GM21825 (cell line): ENCODE results near the gene PTPRC.

Source experiments
- ATAC-seq: cut with Tn5 transposase; IDR thresholded peaks from one replicate; pipeline ENCODE4 v1.9.1; 2021; ENCODE audit warnings: mild to moderate bottlenecking, moderate library complexity; ENCODE audit not compliant: unreplicated experiment

Gene PTPRC

GRCh38 chr1:198700016-198700392, 61.2 kb downstream of the PTPRC start:
- ATAC-seq = no peak

GRCh38 chr1:198700396-198700795, 61.6 kb downstream of the PTPRC start:
- ATAC-seq = no peak

GRCh38 chr1:198701250-198701649, 62.4 kb downstream of the PTPRC start:
- no peak for ATAC-seq

GRCh38 chr1:198701766-198702539, 63.1 kb downstream of the PTPRC start:
- ATAC-seq = no peak

- no peak for ATAC-seq
These were observed 70.1 kb downstream of the PTPRC start for GRCh38 chr1:198708761-198709525.

GRCh38 chr1:198711837-198712236, 73.0 kb downstream of the PTPRC start:
- no peak for ATAC-seq

- no peak for ATAC-seq
These were observed 74.2 kb downstream of the PTPRC start for GRCh38 chr1:198713081-198713480.

- ATAC-seq = no peak
These were observed 75.4 kb downstream of the PTPRC start for GRCh38 chr1:198714271-198714670.

GRCh38 chr1:198716051-198716450, 77.2 kb downstream of the PTPRC start:
- no peak for ATAC-seq

GRCh38 chr1:198717510-198717909, 78.7 kb downstream of the PTPRC start:
- ATAC-seq = no peak

- no peak for ATAC-seq
These were observed 84.3 kb downstream of the PTPRC start for GRCh38 chr1:198723127-198723526.

- ATAC-seq = no peak
These were observed 86.2 kb downstream of the PTPRC start for GRCh38 chr1:198725090-198725489.

GRCh38 chr1:198726455-198726854, 87.6 kb downstream of the PTPRC start:
- ATAC-seq = no peak

GRCh38 chr1:198729195-198729863, 90.5 kb downstream of the PTPRC start:
- no peak for ATAC-seq

GRCh38 chr1:198730952-198731351, 92.1 kb downstream of the PTPRC start:
- ATAC-seq = no peak

GRCh38 chr1:198734323-198735008, 95.6 kb downstream of the PTPRC start:
- peak; percentile 96 for ATAC-seq

GRCh38 chr1:198741744-198742143, 102.9 kb downstream of the PTPRC start:
- ATAC-seq = no peak

- ATAC-seq = no peak
These were observed 108.3 kb downstream of the PTPRC start for GRCh38 chr1:198747127-198747526.

GRCh38 chr1:198749279-198749678, 110.4 kb downstream of the PTPRC start:
- no peak for ATAC-seq

- ATAC-seq = no peak
These were observed 111.2 kb downstream of the PTPRC start for GRCh38 chr1:198750081-198750480.

GRCh38 chr1:198751741-198752140, 112.9 kb downstream of the PTPRC start:
- no peak for ATAC-seq
